ENCODE measurements around the gene CCDC57.
A peak's percentile ranks its signal among the peaks of the same experiment; 100 is the strongest.
"Not testable (repeated sequence)": the region's sequence is repeated elsewhere in the genome, so short reads cannot be mapped to it uniquely, and the experiment has no call there.

CCDC57 gene

GRCh38 chr17:82146663-82147654, 65.7 kb downstream of the CCDC57 start:
- no peak overlapping the region for H3K27ac Mint-ChIP-seq
- no peak for DNase-seq
- peaks cover 3% of the 10 kb centered on the region for H3K36me3 Mint-ChIP-seq (ENCODE audit: low read depth)
- H3K4me3 Mint-ChIP-seq = no peak overlapping the region
- H3K9me3 Mint-ChIP-seq = no peaks in the 10 kb centered on the region
- H3K27me3 Mint-ChIP-seq = no peaks in the 10 kb centered on the region
- H3K4me1 Mint-ChIP-seq (ENCODE audit: low read depth) = no peaks in the 10 kb centered on the region

DNA sequence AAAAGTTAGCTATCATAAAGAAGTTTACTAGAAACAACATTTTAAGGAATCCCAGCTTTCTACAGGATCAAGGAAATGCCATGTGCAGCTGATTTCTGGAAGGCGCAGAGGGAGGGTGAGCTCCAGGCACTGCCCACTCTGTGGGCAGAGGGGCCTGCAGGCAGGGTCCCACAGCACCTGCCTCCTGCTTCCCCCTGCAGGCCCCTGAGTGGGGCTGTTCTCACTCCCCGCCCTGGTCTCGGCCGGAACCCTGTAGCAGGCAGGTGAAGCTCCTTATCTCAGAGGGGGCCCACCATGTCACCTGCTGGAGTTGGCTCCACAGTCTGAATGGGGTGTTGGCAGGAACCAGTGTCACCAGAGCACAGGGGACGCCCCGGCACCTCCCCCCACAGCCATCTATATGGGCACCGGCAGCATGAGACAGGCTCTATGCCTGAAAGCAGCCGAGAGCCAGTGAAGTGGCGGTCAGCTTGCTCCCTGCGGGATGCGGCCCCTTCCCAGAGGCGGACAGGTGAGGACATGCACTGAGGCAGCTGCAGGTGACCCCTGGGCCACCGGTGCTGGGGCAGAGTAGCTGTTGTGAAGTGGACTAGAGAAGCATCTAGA, 67.0 kb downstream of the CCDC57 start:
- Mint-ChIP-seq H3K9me3 (no peaks in the 10 kb centered on the region), H3K4me1 (ENCODE audit: low read depth) (no peaks in the 10 kb centered on the region), H3K4me3 (no peak overlapping the region), H3K27ac (no peak overlapping the region), H3K36me3 (ENCODE audit: low read depth) (peaks cover 3% of the 10 kb centered on the region), H3K27me3 (no peaks in the 10 kb centered on the region)
- no peak for DNase-seq

DNA sequence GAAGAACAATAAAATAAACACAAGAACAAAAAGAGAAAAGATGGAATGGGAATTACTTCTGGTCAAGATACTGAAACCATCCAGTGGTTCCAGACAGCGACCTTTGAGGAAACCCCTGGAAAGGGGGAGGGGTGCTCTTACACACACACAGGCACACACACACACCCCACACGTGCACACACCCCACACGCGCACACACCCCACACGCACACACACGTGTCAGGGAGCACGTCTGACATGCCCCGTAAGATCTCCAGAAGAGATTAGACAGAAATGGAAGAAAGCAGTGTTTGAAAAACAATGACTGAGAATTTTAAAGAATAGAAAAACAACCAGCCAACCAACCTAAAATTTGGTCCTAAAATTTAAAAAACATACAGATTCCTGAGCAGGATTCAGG, 69.3 kb downstream of the CCDC57 start:
- Mint-ChIP-seq H3K4me3 (no peak overlapping the region), H3K4me1 (ENCODE audit: low read depth) (no peaks in the 10 kb centered on the region), H3K27me3 (no peaks in the 10 kb centered on the region), H3K27ac (no peak overlapping the region), H3K9me3 (no peaks in the 10 kb centered on the region), H3K36me3 (ENCODE audit: low read depth) (peaks cover 6% of the 10 kb centered on the region)
- no peak for DNase-seq

- H3K4me3 Mint-ChIP-seq; H3K36me3 Mint-ChIP-seq (ENCODE audit: low read depth); H3K27me3 Mint-ChIP-seq; DNase-seq; H3K4me1 Mint-ChIP-seq (ENCODE audit: low read depth); H3K27ac Mint-ChIP-seq; H3K9me3 Mint-ChIP-seq: not testable (repeated sequence)
These were observed 72.7 kb downstream of the CCDC57 start for GRCh38 chr17:82139961-82140360.

DNA sequence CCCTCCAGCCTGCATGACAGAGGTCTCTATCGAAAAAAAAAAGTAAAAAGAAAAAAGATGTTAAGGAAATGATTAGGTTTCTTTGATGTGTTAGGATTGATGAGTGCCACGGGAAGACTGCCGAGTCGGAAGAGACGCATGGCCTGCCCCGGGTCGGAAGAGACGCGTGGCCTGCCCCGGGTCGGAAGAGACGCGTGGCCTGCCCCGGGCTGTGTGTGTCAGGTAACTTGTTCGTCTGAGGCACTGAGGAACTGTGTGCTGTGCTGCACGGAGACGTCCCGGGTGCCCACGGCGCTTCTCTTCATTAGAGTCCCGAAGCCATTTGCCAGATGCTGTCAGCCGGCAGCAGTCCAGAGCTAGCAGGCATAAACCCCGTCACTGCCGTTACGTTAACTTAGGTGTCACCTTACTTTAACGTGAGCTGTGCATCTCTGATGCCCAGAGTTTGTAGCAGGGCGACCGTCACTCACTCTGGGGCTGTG, 74.1 kb downstream of the CCDC57 start:
- Mint-ChIP-seq H3K27me3 (no peaks in the 10 kb centered on the region), H3K9me3 (no peaks in the 10 kb centered on the region), H3K4me1 (ENCODE audit: low read depth) (no peaks in the 10 kb centered on the region), H3K4me3 (no peak overlapping the region), H3K27ac (no peak overlapping the region), H3K36me3 (ENCODE audit: low read depth) (peaks cover 8% of the 10 kb centered on the region)
- DNase-seq = no peak

DNA sequence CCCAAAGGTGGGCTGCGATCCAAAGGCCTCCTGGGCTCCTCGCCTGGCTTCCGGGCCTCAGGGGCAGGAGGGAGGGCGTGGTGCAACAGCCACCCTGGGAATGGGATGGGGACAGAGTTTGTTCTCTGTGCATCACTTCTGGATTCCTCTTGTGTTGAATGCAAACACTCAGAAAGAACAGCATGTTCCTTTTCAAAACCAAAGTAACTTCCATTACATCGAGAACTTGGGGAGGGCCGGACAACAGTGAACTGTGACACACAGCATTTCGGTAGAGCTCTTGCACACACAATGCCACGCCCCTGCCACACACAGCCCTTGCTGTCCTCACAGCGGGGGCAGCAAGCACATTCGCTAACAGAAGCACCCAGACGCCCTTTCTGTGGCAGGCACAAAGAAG, 78.5 kb downstream of the CCDC57 start:
- Mint-ChIP-seq H3K27ac (no peak overlapping the region), H3K9me3 (no peaks in the 10 kb centered on the region), H3K4me3 (no peak overlapping the region), H3K27me3 (no peaks in the 10 kb centered on the region), H3K4me1 (ENCODE audit: low read depth) (peaks cover 3% of the 10 kb centered on the region), H3K36me3 (ENCODE audit: low read depth) (peaks cover 7% of the 10 kb centered on the region)
- DNase-seq = no peak

GRCh38 chr17:82133166-82133953, 79.3 kb downstream of the CCDC57 start:
- not testable (repeated sequence) for H3K9me3 Mint-ChIP-seq; DNase-seq; H3K27ac Mint-ChIP-seq; H3K36me3 Mint-ChIP-seq (ENCODE audit: low read depth); H3K4me3 Mint-ChIP-seq; H3K4me1 Mint-ChIP-seq (ENCODE audit: low read depth); H3K27me3 Mint-ChIP-seq

DNA sequence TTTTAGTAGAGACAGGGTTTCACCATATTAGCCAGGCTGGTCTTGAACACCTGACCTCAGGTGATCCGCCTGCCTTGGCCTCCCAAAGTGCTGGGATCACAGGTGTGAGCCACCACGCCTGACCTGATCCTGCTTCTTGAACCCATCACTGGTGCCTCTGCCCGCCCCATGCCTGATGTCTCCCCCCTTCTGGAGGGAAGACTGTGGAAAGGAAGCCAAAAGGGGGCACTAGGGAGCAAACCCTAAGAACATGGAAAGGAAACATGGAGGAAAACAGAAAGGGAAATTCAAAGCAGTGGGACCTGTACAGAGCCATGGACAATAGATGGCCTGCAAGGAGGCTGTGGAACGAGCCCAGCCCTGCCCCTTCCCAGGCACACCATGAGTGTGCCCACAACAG, 83.5 kb downstream of the CCDC57 start:
- DNase-seq = no peak
- Mint-ChIP-seq H3K27me3 (no peaks in the 10 kb centered on the region), H3K4me3 (no peak overlapping the region), H3K4me1 (ENCODE audit: low read depth) (peaks cover 43% of the 10 kb centered on the region), H3K36me3 (ENCODE audit: low read depth) (peaks cover 11% of the 10 kb centered on the region), H3K9me3 (no peaks in the 10 kb centered on the region), H3K27ac (no peak overlapping the region)

GRCh38 chr17:82128287-82128686, 84.4 kb downstream of the CCDC57 start:
- no peaks in the 10 kb centered on the region for H3K9me3 Mint-ChIP-seq
- no peak overlapping the region for H3K27ac Mint-ChIP-seq
- no peak for DNase-seq
- peaks cover 49% of the 10 kb centered on the region for H3K4me1 Mint-ChIP-seq (ENCODE audit: low read depth)
- no peaks in the 10 kb centered on the region for H3K27me3 Mint-ChIP-seq
- peaks cover 12% of the 10 kb centered on the region for H3K36me3 Mint-ChIP-seq (ENCODE audit: low read depth)
- H3K4me3 Mint-ChIP-seq = no peak overlapping the region

DNA sequence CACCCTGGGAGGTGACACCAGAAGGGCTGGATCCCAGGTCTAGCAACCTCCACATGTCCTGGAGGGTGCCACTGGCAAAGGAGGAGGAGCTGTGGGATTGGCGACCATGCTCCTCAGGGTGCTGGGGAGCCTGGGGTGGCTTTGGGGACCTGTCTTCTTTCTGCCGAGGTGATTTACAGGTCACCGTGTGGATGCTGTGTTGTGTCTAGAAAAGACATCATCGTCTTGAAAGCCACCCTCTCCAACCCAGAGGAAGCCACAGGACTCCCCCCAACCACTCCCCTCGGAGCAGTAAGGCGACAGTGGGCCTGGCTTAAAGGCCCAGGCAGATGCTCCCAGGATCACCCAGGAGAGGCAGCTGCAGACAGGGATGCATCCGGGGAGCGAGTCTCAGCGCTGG, 84.9 kb downstream of the CCDC57 start:
- H3K36me3 Mint-ChIP-seq (ENCODE audit: low read depth) = peaks cover 13% of the 10 kb centered on the region
- H3K4me1 Mint-ChIP-seq (ENCODE audit: low read depth) = peaks cover 52% of the 10 kb centered on the region
- no peak overlapping the region for H3K27ac Mint-ChIP-seq
- DNase-seq = peak; percentile 38
- H3K27me3 Mint-ChIP-seq = no peaks in the 10 kb centered on the region
- no peaks in the 10 kb centered on the region for H3K9me3 Mint-ChIP-seq
- H3K4me3 Mint-ChIP-seq = no peak overlapping the region

DNA sequence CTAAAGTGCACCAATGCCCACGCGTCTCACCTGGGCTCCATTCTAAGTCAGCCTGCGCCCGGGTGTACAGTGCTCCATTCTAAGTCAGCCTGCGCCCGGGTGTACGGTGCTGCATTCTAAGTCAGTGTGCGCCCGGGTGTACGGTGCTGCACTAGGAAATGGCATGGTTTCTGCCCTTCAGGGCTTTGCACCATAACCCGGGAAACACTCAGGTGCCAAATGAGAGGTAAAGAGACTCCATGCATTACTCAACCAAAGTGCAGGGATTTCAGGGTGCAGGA, 85.4 kb downstream of the CCDC57 start:
- Mint-ChIP-seq H3K27me3 (no peaks in the 10 kb centered on the region), H3K27ac (peak overlapping the region; percentile 91), H3K9me3 (no peaks in the 10 kb centered on the region), H3K36me3 (ENCODE audit: low read depth) (peaks cover 16% of the 10 kb centered on the region), H3K4me3 (peak overlapping the region; percentile 53), H3K4me1 (ENCODE audit: low read depth) (peaks cover 54% of the 10 kb centered on the region)
- DNase-seq = no peak

DNA sequence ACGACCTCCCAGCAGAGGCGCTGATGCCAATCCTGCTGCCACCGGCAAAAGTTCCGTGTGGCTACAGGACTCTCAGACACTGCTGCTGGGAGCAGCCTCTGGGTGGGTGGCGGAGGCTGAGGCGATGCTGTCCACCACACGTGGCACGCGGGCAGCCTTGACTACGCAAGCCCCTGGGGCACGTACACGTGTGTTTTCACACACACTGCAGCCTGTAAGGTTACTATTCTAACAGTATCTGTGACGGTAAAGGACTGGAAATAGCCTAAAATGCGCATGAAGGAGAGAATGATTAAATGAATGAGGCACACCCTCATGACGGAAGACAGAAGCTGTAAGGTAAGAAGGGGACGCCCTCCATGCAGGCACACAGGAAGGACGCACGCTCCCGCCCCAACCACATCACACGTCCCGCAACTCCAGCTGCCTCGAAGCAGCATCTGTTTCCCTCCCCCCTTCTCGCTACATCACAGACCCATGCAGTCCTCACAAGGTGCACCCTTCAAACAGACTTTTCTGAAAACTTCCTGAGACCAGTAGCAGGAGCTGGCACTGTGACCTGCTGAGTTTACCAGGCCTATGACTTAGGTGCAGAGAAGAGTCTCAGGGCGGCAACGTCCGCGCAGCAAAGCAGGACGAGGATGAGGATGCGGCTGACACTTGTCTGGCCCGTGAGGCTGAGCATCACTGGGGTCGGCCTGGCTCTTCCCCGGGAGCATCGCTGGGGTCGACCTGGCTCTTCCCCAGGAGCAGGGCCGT, 85.9 kb downstream of the CCDC57 start:
- peak overlapping the region; percentile 91 for H3K27ac Mint-ChIP-seq
- peaks cover 59% of the 10 kb centered on the region for H3K4me1 Mint-ChIP-seq (ENCODE audit: low read depth)
- DNase-seq = peak; percentile 75
- H3K4me3 Mint-ChIP-seq = peak overlapping the region; percentile 53
- no peaks in the 10 kb centered on the region for H3K9me3 Mint-ChIP-seq
- H3K27me3 Mint-ChIP-seq = no peaks in the 10 kb centered on the region
- peaks cover 21% of the 10 kb centered on the region for H3K36me3 Mint-ChIP-seq (ENCODE audit: low read depth)

- no peak overlapping the region for H3K27ac Mint-ChIP-seq
- H3K9me3 Mint-ChIP-seq = no peaks in the 10 kb centered on the region
- peaks cover 76% of the 10 kb centered on the region for H3K4me1 Mint-ChIP-seq (ENCODE audit: low read depth)
- H3K27me3 Mint-ChIP-seq = no peaks in the 10 kb centered on the region
- no peak for DNase-seq
- H3K36me3 Mint-ChIP-seq (ENCODE audit: low read depth) = peaks cover 21% of the 10 kb centered on the region
- H3K4me3 Mint-ChIP-seq = no peak overlapping the region
These were observed 88.5 kb downstream of the CCDC57 start for GRCh38 chr17:82124101-82124500.
